Ascending aorta (tissue), 2 donors: ENCODE data around the gene POLE3. TPM values are rescaled to one million over a fixed set of nuclear protein-coding genes. Genes with fewer than 3 reads are reported as not detected.

Source experiments
- DNase-seq, 2 donors: peaks; one replicate each; pipeline ENCODE4 v3.0.0-alpha.2; 2019; ENCODE audit warnings: low spot score in 2 of 2
- H3K27ac ChIP-seq, 2 donors: fragments of 200-600 bp; sonication (generic); one replicate each; pipeline ENCODE4 v1.5.1; 2016 to 2017; ENCODE audit warnings: mild to moderate bottlenecking in 1 of 2
- H3K27me3 ChIP-seq: fragments of 200-600 bp; sonication (generic); one replicate; pipeline ENCODE4 v1.5.1; 2017
- H3K36me3 ChIP-seq, 2 donors: fragments of 200-600 bp; sonication (generic); one replicate each; pipeline ENCODE4 v1.5.1; 2016
- H3K4me1 ChIP-seq, 2 donors: fragments of 200-600 bp; sonication (generic); one replicate each; pipeline ENCODE4 v1.5.1; 2016 to 2017; ENCODE audit warnings: mild to moderate bottlenecking in 1 of 2
- H3K4me3 ChIP-seq, 2 donors: fragments of 200-600 bp; sonication (generic); one replicate each; pipeline ENCODE4 v1.5.1; 2016 to 2017; ENCODE audit warnings: mild to moderate bottlenecking in 1 of 2
- H3K9me3 ChIP-seq, 2 donors: fragments of 200-600 bp; sonication (generic); one replicate each; pipeline ENCODE4 v1.5.1; 2016
- CTCF ChIP-seq, 3 experiments: fragments of 200-600 bp in 2 of 3; fragments of 450-650 bp in 1 of 3; sonication (generic) in 2 of 3; IDR thresholded peaks; one replicate each; pipeline ENCODE4 v1.5.1; 2016 to 2019; ENCODE audit warnings: antibody characterized with exemption in 3 of 3, mild to moderate bottlenecking in 1 of 3, moderate library complexity in 1 of 3
- intact Hi-C: fragments of 100-400 bp; cut with DNase I; formaldehyde crosslinking; loops from one replicate; pipeline ENCODE4 v1.15.1; 2023
- total RNA-seq: library from RNA; depleted of rRNA; stranded (reverse); fragments of >200 nt; gene quantifications from one replicate; pipeline ENCODE4 v1.1.0, GENCODE V29; 2016

Gene POLE3
- total RNA-seq, 1 donor from 2014 or later: 17.5 TPM

GRCh38 chr9:113427629-113428028 is 17.2 kb upstream of the POLE3 start:
- Histone ChIP-seq H3K36me3 (no peaks in the 10 kb centered on the region), H3K4me3 (no peak overlapping the region), H3K4me1 (no peaks in the 10 kb centered on the region), H3K9me3 (no peaks in the 10 kb centered on the region), H3K27ac (no peak overlapping the region), H3K27me3 (no peaks in the 10 kb centered on the region)
- intact Hi-C loops: no loop called here
- DNase-seq: no peak
- TF ChIP-seq CTCF (IDR thresholded peaks at IDR 0.05): no peak

GRCh38 chr9:113426701-113427100 is 16.2 kb upstream of the POLE3 start:
- no peak overlapping the region for H3K4me3 ChIP-seq
- no peaks in the 10 kb centered on the region for H3K4me1 ChIP-seq
- intact Hi-C loops: no loop called here
- DNase-seq: no peak
- H3K27me3 ChIP-seq: no peaks in the 10 kb centered on the region
- H3K36me3 ChIP-seq: no peaks in the 10 kb centered on the region
- no peak overlapping the region for H3K27ac ChIP-seq
- H3K9me3 ChIP-seq: no peaks in the 10 kb centered on the region
- TF ChIP-seq CTCF (IDR thresholded peaks at IDR 0.05): no peak

GRCh38 chr9:113425072-113425471 is 14.6 kb upstream of the POLE3 start:
- TF ChIP-seq CTCF (IDR thresholded peaks at IDR 0.05): no peak
- no peaks in the 10 kb centered on the region for H3K36me3 ChIP-seq
- intact Hi-C loops: no loop called here

DNA sequence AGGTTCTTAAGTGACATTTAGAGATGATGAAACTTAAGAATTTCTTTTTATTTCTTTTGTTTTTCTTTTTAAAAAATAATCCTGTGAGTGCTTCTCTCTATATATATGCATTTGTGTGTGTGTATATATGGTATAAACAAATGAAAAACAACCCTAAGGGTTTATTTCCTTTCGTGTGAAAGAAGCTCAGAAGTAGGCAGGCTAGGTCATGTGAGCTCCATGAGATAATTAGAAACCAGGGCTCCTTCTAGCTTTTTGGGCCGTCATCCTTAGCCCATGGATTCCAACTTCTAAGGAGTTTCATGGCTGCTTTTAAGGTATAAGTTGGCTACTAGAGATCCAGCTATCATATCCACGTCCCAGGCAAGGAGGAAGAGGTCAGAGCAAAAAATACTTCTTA is 11.3 kb upstream of the POLE3 start:
- intact Hi-C loops: no loop called here
- Histone ChIP-seq H3K27me3 (no peaks in the 10 kb centered on the region), H3K27ac (no peak overlapping the region), H3K9me3 (no peaks in the 10 kb centered on the region), H3K4me1 (no peaks in the 10 kb centered on the region), H3K4me3 (no peak overlapping the region), H3K36me3 (no peaks in the 10 kb centered on the region)
- no peak for TF ChIP-seq CTCF (IDR thresholded peaks at IDR 0.05)
- no peak for DNase-seq

More at GRCh38 chr9:113425072-113425471, 14.6 kb upstream of the POLE3 start:
- H3K9me3 ChIP-seq: no peaks in the 10 kb centered on the region
- no peaks in the 10 kb centered on the region for H3K4me1 ChIP-seq
- no peaks in the 10 kb centered on the region for H3K27me3 ChIP-seq
- no peak overlapping the region for H3K27ac ChIP-seq
- no peak overlapping the region for H3K4me3 ChIP-seq
- DNase-seq: no peak

DNA sequence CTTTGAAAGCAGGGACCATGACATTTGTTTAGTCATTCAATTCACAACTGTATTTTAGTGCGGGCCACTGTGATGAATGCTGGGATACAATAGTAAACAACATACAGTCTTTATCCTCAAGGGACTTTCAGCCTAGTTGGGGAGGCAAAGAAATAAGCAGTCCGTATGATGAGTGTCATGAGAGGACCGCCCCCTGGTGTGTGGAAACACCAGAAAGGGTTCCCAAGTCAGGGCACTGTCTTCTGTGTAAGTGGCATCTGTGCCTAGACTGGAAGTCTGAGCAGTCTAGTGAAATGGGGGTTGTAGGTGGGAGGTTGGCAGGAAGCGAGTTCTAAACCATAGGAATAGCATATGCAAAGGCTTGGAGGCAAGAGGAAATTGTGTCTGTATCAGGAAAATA is 6.9 kb upstream of the POLE3 start:
- no peaks in the 10 kb centered on the region for H3K9me3 ChIP-seq
- no peaks in the 10 kb centered on the region for H3K27me3 ChIP-seq
- no peak for DNase-seq
- intact Hi-C loops: no loop called here
- no peak for TF ChIP-seq CTCF (IDR thresholded peaks at IDR 0.05)
- no peak overlapping the region for H3K4me3 ChIP-seq
- H3K27ac ChIP-seq: no peak overlapping the region
- no peaks in the 10 kb centered on the region for H3K4me1 ChIP-seq
- H3K36me3 ChIP-seq: no peaks in the 10 kb centered on the region

- H3K36me3 ChIP-seq: no peaks in the 10 kb centered on the region
- DNase-seq: no peak
- no peak overlapping the region for H3K4me3 ChIP-seq
- H3K27ac ChIP-seq: no peak overlapping the region
- no peaks in the 10 kb centered on the region for H3K9me3 ChIP-seq
- intact Hi-C loops: no loop called here
- no peaks in the 10 kb centered on the region for H3K27me3 ChIP-seq
- peaks cover 0 to 3% of the 10 kb centered on the region in 2 donors for H3K4me1 ChIP-seq
- TF ChIP-seq CTCF (IDR thresholded peaks at IDR 0.05): no peak
Measured at GRCh38 chr9:113416149-113416721, 5.8 kb upstream of the POLE3 start.
